ENCODE results near the gene ASCL5. TPM values are rescaled to one million over a fixed set of nuclear protein-coding genes. Genes with fewer than 3 reads are reported as not detected.

The ASCL5 gene
- total and polyA plus RNA-seq, 8 donors: 0.10 to 0.19 (median 0.18) TPM; not detected in 5

GRCh38 chr1:201096041-201096461, 30.9 kb downstream of the ASCL5 start:
- WGBS, 5 donors: 74 to 85% (median 77%) methylated on average over 5 of the region's 5 CpGs
- no peak overlapping the region for H3K27ac ChIP-seq
- DNase-seq: no peak
- H3K9me3 ChIP-seq: no peaks in the 10 kb centered on the region
- intact Hi-C loops (cut with DNase I; ENCODE audit: low total_unique reads): no loop called here
- no peaks in the 10 kb centered on the region for H3K4me1 ChIP-seq
- peaks cover 0 to 6% (median 0%) of the 10 kb centered on the region in 3 donors for H3K27me3 ChIP-seq
- no peaks in the 10 kb centered on the region for H3K36me3 ChIP-seq
- no peak overlapping the region for H3K4me3 ChIP-seq
- no peak for TF ChIP-seq POLR2A (IDR thresholded peaks at IDR 0.05)
- no peak for TF ChIP-seq POLR2AphosphoS5 (IDR thresholded peaks at IDR 0.05)
- no peak for TF ChIP-seq CTCF (IDR thresholded peaks at IDR 0.05)
- TF ChIP-seq EP300 (IDR thresholded peaks at IDR 0.05): no peak

GRCh38 chr1:201095581-201095980, 31.4 kb downstream of the ASCL5 start:
- intact Hi-C loops (cut with DNase I; ENCODE audit: low total_unique reads): no loop called here
- Histone ChIP-seq H3K9me3 (no peaks in the 10 kb centered on the region), H3K27ac (no peak overlapping the region), H3K4me3 (no peak overlapping the region), H3K36me3 (no peaks in the 10 kb centered on the region), H3K4me1 (no peaks in the 10 kb centered on the region), H3K27me3 (peaks cover 0 to 6% (median 0%) of the 10 kb centered on the region in 3 donors)
- TF ChIP-seq POLR2A (IDR thresholded peaks at IDR 0.05) (no peak), EP300 (IDR thresholded peaks at IDR 0.05) (no peak), CTCF (IDR thresholded peaks at IDR 0.05) (no peak), POLR2AphosphoS5 (IDR thresholded peaks at IDR 0.05) (no peak)
- DNase-seq: no peak
- WGBS, 5 donors: 85 to 100% (median 87%) methylated on average over 2 of the region's 2 CpGs

- Histone ChIP-seq H3K27me3 (peaks cover 0 to 6% (median 0%) of the 10 kb centered on the region in 3 donors), H3K4me1 (no peaks in the 10 kb centered on the region), H3K27ac (no peak overlapping the region), H3K36me3 (no peaks in the 10 kb centered on the region), H3K4me3 (no peak overlapping the region), H3K9me3 (no peaks in the 10 kb centered on the region)
- intact Hi-C loops (cut with DNase I; ENCODE audit: low total_unique reads): no loop called here
- DNase-seq: no peak
- WGBS, 5 donors: 49 to 65% (median 57%) methylated on average over 4 of the region's 4 CpGs
- no peak for TF ChIP-seq EP300 (IDR thresholded peaks at IDR 0.05)
These were observed 32.2 kb downstream of the ASCL5 start for GRCh38 chr1:201094832-201095231.

GRCh38 chr1:201093962-201094361, 33.0 kb downstream of the ASCL5 start:
- Histone ChIP-seq H3K27me3 (peaks cover 0 to 6% (median 0%) of the 10 kb centered on the region in 3 donors), H3K27ac (no peak overlapping the region), H3K4me1 (no peaks in the 10 kb centered on the region), H3K9me3 (no peaks in the 10 kb centered on the region), H3K36me3 (no peaks in the 10 kb centered on the region), H3K4me3 (no peak overlapping the region)
- no peak for DNase-seq
- TF ChIP-seq POLR2A (IDR thresholded peaks at IDR 0.05): no peak
- no peak for TF ChIP-seq CTCF (IDR thresholded peaks at IDR 0.05)
- no peak for TF ChIP-seq EP300 (IDR thresholded peaks at IDR 0.05)
- no peak for TF ChIP-seq POLR2AphosphoS5 (IDR thresholded peaks at IDR 0.05)
- 68 to 78% (median 69%) methylated on average over 7 of the region's 7 CpGs for WGBS, 5 donors
- intact Hi-C loops (cut with DNase I; ENCODE audit: low total_unique reads): no loop called here

- H3K27ac ChIP-seq: no peak overlapping the region
- TF ChIP-seq POLR2AphosphoS5 (IDR thresholded peaks at IDR 0.05) (no peak), EP300 (IDR thresholded peaks at IDR 0.05) (no peak), POLR2A (IDR thresholded peaks at IDR 0.05) (no peak), CTCF (IDR thresholded peaks at IDR 0.05) (no peak)
- DNase-seq: no peak
- H3K36me3 ChIP-seq: no peaks in the 10 kb centered on the region
- no peaks in the 10 kb centered on the region for H3K9me3 ChIP-seq
- peaks cover 0 to 3% (median 0%) of the 10 kb centered on the region in 3 donors for H3K27me3 ChIP-seq
- 89 to 91% (median 91%) methylated on average over 7 of the region's 7 CpGs for WGBS, 5 donors
- H3K4me1 ChIP-seq: no peaks in the 10 kb centered on the region
- H3K4me3 ChIP-seq: no peak overlapping the region
- intact Hi-C loops (cut with DNase I; ENCODE audit: low total_unique reads): no loop called here
These were observed 33.4 kb downstream of the ASCL5 start for GRCh38 chr1:201093561-201093960.
